ENCODE measurements around the gene ANKDD1A.

Gene ANKDD1A

GRCh38 chr15:64970698-64971097, 59.0 kb downstream of the ANKDD1A start:
- no peak for DNase-seq

GRCh38 chr15:64975390-64975789, 63.7 kb downstream of the ANKDD1A start:
- DNase-seq, result no peak

DNA sequence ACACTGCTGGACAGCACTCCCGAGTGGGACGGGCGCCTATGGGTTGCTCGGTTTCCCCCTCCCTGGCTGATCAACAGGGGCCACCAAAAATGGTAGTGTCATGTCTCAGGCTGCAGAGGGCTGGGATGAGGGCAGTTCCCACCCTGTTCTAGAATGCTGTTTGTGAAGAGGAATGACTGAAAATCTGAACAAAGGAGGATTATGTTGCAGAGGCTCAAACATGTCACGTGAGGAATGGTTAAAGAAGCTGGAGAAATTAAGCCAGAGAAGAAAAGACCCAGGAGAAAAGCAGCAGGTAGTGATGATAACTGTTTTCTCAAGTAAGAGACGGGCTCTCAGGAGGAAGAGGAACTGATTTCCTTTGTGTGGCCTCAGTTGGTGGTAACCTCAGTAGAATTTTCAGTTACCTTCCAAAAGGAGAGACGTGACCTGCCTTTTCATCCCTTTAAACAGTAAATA, 67.6 kb downstream of the ANKDD1A start:
- no peak for DNase-seq

GRCh38 chr15:64981812-64982431, 70.2 kb downstream of the ANKDD1A start:
- DNase-seq, result no peak

- no peak for DNase-seq
Measured at GRCh38 chr15:64982472-64982871, 70.8 kb downstream of the ANKDD1A start.

DNA sequence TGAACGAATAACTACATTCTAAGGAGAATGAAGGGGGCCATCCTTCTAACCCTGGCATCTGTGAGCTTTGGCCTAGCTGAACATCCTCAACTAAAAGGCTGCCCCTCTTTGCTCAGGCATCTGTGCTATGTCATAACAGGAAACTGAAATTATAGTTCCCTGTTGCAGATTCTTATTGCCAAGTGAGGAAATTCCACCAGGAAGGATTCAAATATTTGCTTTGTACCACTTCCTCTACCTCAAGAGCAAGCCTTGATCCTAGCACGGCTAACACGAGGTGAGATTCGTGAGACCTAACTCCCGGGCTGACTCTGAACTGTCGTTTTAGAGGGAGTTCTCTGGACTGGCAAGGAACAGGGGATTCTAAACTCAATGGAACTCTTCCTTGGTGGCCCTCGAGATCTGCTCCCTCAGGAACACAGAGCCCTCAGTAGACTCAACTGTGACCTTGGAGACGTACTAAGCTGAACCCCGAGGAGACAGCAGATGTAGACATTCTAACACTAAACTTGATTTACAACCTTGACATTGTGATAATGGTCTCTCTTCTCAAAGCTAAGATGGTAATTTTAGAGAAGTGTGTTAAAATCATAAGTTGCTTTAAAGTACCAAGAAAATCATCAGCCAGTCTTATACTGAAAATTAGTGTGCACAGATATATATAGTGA, 73.8 kb downstream of the ANKDD1A start:
- no peak for DNase-seq

DNA sequence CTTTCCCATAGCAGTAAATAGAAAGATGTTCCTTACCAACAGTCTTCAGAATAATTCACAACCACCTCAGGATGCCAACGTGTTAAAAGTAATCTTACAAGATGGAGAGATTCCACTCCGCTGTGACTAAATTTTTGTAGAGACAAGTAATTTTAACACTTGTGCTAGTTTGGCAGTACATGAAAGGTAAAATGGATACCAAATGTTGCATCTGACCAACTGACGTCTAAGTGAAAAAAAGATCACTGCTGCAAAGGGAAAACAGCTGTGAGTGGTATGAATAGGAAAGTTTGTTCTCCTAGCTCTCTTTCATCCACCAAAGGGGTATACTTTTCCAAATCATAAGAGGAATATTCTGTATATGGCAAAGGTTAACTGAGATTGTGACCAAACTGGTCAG, 75.4 kb downstream of the ANKDD1A start:
- DNase-seq, result no peak

DNA sequence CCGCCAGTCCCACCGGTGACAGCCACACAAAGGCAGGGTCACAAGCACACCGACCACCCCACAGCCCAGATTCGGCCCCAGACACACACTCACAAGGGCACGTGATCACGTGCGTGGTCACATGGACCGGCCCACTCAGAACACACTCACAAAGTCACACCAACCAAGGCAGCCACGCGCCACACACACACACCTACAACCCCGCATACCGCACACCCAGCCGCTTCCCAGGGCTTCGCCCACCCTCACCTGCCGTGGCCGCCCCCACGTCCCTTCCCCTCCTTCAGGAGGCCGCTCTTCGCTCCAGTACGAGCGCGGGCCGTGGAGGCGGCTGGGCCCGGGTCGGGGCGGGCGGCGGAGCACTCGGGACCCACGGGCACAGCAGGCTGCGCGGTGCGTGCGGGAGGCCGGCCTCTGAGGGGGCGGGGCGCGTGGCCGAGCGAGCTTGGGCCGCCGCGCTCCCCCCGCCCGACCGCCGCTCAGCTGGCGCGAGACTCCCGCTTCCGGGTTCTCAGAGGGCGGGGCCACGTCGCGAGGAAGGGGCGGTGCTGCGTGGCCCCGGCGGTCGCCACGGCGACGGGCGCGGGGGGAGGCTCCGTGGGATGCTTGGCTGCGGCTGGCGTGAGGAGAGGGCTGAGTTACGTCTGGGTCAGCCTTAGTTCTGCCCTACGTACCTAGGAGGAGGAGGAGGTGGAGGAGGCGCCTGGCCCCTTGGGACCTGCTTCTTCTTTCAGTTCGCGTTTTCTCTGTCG, 77.9 kb downstream of the ANKDD1A start, which contains the start of gene SPG21:
Gene SPG21, minus strand, starts transcription at position 499 of the 752 bp plus-strand sequence. CDS start 6,345 bp downstream, outside the sequence.
- peak; percentile 57 for DNase-seq

- DNase-seq, result no peak
Measured at GRCh38 chr15:64990168-64990470, 78.4 kb downstream of the ANKDD1A start.

DNA sequence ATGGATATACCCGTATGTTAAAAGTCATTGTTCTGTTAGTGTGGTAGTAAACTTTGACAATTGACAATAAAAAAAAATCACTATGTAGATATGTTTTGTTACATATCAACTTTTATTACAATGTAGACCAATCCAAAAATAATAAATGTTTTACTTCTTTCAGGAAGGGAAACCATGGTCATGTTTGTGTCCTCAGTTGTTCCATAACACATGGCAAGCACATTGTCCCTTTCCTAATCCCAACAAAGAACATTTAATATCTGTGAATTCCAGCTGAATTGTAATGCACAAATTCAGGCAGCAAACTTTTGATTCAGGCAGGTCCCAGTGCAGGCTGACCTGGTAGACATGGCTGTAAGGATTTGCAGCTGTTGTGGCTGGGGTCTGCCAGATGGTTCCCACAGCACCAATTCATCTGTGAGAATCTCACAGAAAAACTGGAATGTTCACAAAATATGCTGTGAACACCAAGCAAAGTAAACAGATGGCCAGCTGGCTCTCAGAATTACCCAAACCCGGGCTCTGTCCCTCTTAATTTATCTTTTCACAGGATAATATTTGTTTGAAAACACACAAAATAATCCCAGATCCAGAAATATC, 79.9 kb downstream of the ANKDD1A start:
- DNase-seq, result no peak

DNA sequence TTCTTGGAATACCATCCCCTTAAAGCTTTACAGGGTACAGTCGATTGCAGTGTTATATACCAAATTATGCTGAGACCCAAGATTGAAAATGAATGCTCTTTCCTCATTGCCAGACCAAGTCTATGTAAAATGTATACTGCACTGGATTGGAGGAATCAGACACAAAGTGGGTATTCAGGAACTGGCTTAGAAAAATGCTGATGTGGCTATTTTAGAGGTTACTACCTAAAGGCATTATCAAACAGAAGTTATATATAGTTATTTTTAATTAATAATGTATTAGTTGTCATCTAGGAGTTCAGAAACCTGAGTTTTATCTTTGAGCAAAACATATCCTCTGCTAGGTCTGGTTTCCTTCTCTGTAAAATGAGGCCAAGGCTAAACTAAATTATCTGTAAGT, 81.6 kb downstream of the ANKDD1A start:
- DNase-seq, result no peak

DNA sequence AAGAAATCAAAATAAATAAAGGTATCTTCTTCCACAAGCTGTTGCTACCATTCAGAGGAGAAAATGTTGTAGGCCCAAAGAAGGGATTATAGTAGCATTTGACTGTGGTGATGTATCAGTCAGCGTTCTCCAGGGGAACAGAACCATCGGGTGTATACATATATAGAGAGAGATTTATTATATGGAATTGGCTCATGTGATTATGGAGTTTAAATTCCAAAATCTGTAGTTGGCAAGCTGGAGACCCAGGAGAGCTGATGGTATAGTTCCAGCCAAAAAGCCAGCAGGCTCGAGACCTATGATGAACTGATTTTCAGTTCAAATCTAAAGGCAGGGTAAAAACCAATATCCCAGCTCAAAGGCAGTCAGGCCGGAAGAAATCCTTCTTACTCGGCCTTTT, 85.4 kb downstream of the ANKDD1A start:
- DNase-seq, result no peak

DNA sequence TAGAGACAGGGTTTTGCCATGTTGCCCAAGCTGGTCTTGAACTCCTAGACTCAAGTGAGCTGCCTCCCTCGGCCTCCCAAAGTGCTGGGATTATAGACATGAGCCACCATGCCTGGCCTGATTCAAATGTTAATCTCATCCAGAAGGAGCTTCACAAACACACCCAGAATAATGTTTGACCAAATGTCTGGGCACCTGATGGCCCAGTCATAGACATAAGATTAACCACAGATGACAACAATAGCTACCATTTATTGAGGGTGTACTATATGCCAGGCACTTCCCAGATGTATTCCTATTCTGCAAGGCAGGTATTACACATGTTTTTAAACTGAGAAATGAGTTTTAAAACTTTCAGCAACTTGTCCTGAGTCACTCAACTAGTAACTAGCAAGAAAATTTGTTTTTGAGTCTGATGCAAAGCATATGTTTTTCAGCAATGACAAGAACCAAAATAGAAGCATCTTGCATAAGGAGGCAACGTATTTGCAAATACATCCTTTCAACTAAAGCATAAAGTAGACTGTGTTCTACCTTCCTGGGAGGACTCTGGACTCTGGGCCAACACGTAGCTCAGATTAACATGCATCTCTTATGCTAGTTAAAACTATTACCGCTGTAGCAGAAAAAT, 86.2 kb downstream of the ANKDD1A start:
- DNase-seq, result no peak

GRCh38 chr15:65004993-65005392, 93.3 kb downstream of the ANKDD1A start:
- no peak for DNase-seq

GRCh38 chr15:65006876-65007275, 95.2 kb downstream of the ANKDD1A start:
- no peak for DNase-seq
